ENCODE results near the gene GOSR2. TPM values are rescaled to one million over a fixed set of nuclear protein-coding genes. Genes with fewer than 3 reads are reported as not detected.
A peak's percentile ranks its signal among the peaks of the same experiment; 100 is the strongest.

GOSR2 gene
- 36.8 and 59.1 TPM in 2 replicates for total RNA-seq (2014; rRNA removed; shearing (Covaris generic); ENCODE audit: low replicate concordance)

DNA sequence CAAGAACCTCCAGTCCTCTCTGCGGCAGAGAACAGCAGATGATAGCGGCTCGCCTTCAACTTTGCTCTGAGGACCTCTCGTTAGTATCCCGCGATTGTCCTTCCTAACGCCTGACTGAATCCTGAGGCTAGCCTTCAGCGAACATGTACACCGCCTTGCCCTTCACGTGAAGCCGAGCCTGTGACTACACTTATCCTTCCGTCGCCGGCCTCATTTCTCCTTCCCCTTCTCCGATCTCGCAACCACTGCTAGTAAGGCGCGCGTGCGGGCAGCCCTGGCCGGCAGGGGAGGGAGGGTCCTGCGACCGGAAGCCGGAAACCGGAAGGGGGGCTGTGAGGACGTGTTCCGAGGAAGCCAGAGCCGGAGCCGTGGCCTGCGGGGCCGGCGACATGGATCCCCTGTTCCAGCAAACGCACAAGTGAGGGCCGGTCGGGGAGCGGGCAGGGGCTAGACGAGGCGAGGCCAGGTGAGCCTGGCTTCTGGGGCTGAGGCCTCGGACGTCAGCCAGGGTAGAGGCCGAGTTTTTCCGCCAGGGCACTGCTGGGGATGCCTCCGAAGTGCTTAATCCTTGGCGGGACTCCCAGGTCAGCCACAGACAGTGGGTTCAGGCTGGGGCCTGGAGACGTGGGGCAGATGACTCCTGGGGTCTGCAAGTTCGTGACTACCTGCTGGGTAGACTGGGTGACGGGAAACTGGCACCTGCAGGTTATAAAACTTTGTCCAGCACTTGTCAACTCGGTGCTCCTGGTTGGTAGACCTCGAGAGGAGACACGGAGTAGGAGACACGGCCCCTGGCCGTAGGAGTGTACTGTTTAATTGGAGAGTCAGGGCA, at the start of gene GOSR2:
TSS of gene GOSR2 (plus strand) at position 357 of the 832 bp plus-strand sequence. CDS start at position 390, 33 bp downstream.
- Histone ChIP-seq H3K27ac (ENCODE audit: low read length) (peak within 1 kb of the TSS; percentile 78), H3K79me2 (ENCODE audit: low read length) (peaks cover 50% of the 10 kb centered on the region), H3K4me3 (ENCODE audit: low read length) (peak within 1 kb of the TSS; percentile 88), H3K4me2 (ENCODE audit: low read depth, low read length, poor library complexity, severe bottlenecking) (peak within 1 kb of the TSS; percentile 91), H3K9me2 (replicated peaks; ENCODE audit: insufficient read depth, low read length) (no peaks in the 10 kb centered on the region), H3K9me3 (ENCODE audit: low read length) (no peaks in the 10 kb centered on the region), H3K36me3 (ENCODE audit: insufficient read depth, low read length) (no peaks in the 10 kb centered on the region), H4K20me1 (ENCODE audit: insufficient read depth, low read depth, low read length) (peaks cover 15% of the 10 kb centered on the region; the same call in 1 of the 2 replicates), H3K4me1 (ENCODE audit: low read length) (peaks cover 14% of the 10 kb centered on the region), H3K9ac (ENCODE audit: low read length) (peak within 1 kb of the TSS; percentile 83), H3K27me3 (ENCODE audit: low read length) (no peaks in the 10 kb centered on the region), H2AFZ (ENCODE audit: low read length) (peak within 1 kb of the TSS; percentile 95)
- DNase-seq, result peak; percentile 96

DNA sequence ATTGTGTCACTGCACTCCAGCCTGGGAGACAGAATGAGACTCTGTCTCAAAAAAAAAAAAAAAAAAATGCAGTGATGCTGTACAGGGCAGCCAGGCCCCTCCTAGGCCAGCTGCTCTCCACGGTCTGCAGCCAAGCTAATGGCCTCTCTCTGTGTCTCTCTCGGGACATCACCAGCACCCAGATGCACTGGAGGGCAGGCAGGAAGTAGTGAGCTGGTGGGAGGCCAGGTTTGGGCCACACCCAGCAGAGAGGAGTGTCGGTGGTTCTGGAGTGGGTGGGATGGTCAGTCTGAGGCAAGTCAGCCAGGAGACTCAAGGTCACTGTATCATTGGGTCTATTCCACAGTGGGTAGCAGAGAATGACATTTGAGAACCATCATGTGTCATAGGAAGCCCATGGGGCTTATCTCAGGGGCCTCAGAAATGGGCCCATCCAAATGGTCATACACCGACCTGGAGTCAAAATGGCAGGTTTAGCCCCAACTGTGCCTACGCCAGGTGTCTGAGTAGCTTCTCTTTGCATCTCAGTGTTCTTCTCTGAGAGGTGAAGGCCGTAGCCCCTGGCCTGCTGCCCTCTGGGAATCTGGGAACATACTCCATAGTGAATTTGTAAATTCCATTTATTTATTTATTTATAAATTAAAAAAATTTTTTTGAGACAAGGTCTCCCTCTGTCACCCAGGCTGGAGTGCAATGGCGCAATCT, 48.9 kb upstream of the GOSR2 start:
- H3K4me2 ChIP-seq (ENCODE audit: low read depth, low read length, poor library complexity, severe bottlenecking), result no peak overlapping the region
- H3K36me3 ChIP-seq (ENCODE audit: insufficient read depth, low read length), result no peaks in the 10 kb centered on the region
- no peaks in the 10 kb centered on the region for H3K4me1 ChIP-seq (ENCODE audit: low read length)
- DNase-seq, result no peak
- no peaks in the 10 kb centered on the region for H3K79me2 ChIP-seq (ENCODE audit: low read length)
- H3K9me2 ChIP-seq (replicated peaks; ENCODE audit: insufficient read depth, low read length), result no peaks in the 10 kb centered on the region
- H3K27ac ChIP-seq (ENCODE audit: low read length), result no peak overlapping the region
- no peaks in the 10 kb centered on the region for H4K20me1 ChIP-seq (ENCODE audit: insufficient read depth, low read depth, low read length)
- no peaks in the 10 kb centered on the region for H3K27me3 ChIP-seq (ENCODE audit: low read length)
- no peak overlapping the region for H3K9ac ChIP-seq (ENCODE audit: low read length)
- H2AFZ ChIP-seq (ENCODE audit: low read length), result no peak overlapping the region
- H3K4me3 ChIP-seq (ENCODE audit: low read length), result no peak overlapping the region
- no peaks in the 10 kb centered on the region for H3K9me3 ChIP-seq (ENCODE audit: low read length)

DNA sequence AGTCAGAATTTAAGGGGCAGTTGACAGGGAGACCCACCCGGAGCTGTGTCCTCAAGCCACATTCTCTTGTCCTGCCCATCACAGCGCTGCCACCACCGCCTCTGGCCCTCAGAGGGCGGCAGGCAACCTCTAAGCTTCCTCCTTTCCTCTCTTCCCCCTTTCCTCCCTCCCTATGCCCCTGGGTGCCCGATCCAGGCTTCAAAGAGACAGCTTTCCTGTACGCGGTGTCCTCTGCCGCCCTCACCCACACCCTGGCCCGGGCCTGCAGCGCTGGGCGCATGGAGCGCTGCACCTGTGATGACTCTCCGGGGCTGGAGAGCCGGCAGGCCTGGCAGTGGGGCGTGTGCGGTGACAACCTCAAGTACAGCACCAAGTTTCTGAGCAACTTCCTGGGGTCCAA, 48.1 kb upstream of the GOSR2 start:
- H4K20me1 ChIP-seq (ENCODE audit: insufficient read depth, low read depth, low read length), result no peaks in the 10 kb centered on the region
- no peak overlapping the region for H3K4me3 ChIP-seq (ENCODE audit: low read length)
- H3K9me2 ChIP-seq (replicated peaks; ENCODE audit: insufficient read depth, low read length), result no peaks in the 10 kb centered on the region
- no peaks in the 10 kb centered on the region for H3K9me3 ChIP-seq (ENCODE audit: low read length)
- H3K4me2 ChIP-seq (ENCODE audit: low read depth, low read length, poor library complexity, severe bottlenecking), result no peak overlapping the region
- H2AFZ ChIP-seq (ENCODE audit: low read length), result no peak overlapping the region
- H3K9ac ChIP-seq (ENCODE audit: low read length), result no peak overlapping the region
- no peaks in the 10 kb centered on the region for H3K27me3 ChIP-seq (ENCODE audit: low read length)
- no peak for DNase-seq
- no peak overlapping the region for H3K27ac ChIP-seq (ENCODE audit: low read length)
- no peaks in the 10 kb centered on the region for H3K4me1 ChIP-seq (ENCODE audit: low read length)
- no peaks in the 10 kb centered on the region for H3K79me2 ChIP-seq (ENCODE audit: low read length)
- no peaks in the 10 kb centered on the region for H3K36me3 ChIP-seq (ENCODE audit: insufficient read depth, low read length)

DNA sequence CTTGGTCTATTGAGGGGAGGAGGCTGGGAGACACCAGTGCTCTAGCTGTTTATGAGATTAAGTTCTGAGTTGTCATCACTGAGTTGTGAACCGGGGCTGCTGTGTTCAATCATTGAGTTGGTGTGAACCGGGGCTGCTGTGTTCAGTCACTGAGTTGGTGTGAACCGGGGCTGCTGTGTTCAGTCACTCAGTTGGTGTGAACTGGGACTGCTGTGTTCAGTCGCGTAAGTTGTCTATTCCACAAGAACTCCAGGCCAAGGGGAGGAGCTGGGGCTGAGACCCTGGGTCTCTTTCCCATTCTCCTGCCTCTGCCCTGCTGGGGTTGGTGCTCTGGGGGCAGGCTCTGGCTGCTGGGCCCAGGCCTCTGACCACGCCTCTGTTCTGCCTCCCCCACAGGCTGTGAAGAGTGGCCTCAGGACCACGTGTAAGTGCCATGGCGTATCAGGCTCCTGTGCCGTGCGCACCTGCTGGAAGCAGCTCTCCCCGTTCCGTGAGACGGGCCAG, 47.1 kb upstream of the GOSR2 start:
- Histone ChIP-seq H2AFZ (ENCODE audit: low read length) (no peak overlapping the region), H3K27ac (ENCODE audit: low read length) (no peak overlapping the region), H3K9me3 (ENCODE audit: low read length) (no peaks in the 10 kb centered on the region), H3K9ac (ENCODE audit: low read length) (no peak overlapping the region), H3K79me2 (ENCODE audit: low read length) (no peaks in the 10 kb centered on the region), H3K9me2 (replicated peaks; ENCODE audit: insufficient read depth, low read length) (no peaks in the 10 kb centered on the region), H3K4me3 (ENCODE audit: low read length) (no peak overlapping the region), H3K27me3 (ENCODE audit: low read length) (no peaks in the 10 kb centered on the region), H3K4me1 (ENCODE audit: low read length) (no peaks in the 10 kb centered on the region), H4K20me1 (ENCODE audit: insufficient read depth, low read depth, low read length) (no peaks in the 10 kb centered on the region), H3K36me3 (ENCODE audit: insufficient read depth, low read length) (no peaks in the 10 kb centered on the region), H3K4me2 (ENCODE audit: low read depth, low read length, poor library complexity, severe bottlenecking) (no peak overlapping the region)
- no peak for DNase-seq

DNA sequence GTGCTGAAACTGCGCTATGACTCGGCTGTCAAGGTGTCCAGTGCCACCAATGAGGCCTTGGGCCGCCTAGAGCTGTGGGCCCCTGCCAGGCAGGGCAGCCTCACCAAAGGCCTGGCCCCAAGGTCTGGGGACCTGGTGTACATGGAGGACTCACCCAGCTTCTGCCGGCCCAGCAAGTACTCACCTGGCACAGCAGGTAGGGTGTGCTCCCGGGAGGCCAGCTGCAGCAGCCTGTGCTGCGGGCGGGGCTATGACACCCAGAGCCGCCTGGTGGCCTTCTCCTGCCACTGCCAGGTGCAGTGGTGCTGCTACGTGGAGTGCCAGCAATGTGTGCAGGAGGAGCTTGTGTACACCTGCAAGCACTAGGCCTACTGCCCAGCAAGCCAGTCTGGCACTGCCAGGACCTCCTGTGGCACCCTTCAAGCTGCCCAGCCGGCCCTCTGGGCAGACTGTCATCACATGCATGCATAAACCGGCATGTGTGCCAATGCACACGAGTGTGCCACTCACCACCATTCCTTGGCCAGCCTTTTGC, 46.5 kb upstream of the GOSR2 start:
- Histone ChIP-seq H2AFZ (ENCODE audit: low read length) (no peak overlapping the region), H3K27me3 (ENCODE audit: low read length) (no peaks in the 10 kb centered on the region), H3K27ac (ENCODE audit: low read length) (no peak overlapping the region), H3K4me3 (ENCODE audit: low read length) (no peak overlapping the region), H3K9ac (ENCODE audit: low read length) (no peak overlapping the region), H3K79me2 (ENCODE audit: low read length) (no peaks in the 10 kb centered on the region), H3K9me2 (replicated peaks; ENCODE audit: insufficient read depth, low read length) (no peaks in the 10 kb centered on the region), H4K20me1 (ENCODE audit: insufficient read depth, low read depth, low read length) (no peaks in the 10 kb centered on the region), H3K9me3 (ENCODE audit: low read length) (no peaks in the 10 kb centered on the region), H3K4me1 (ENCODE audit: low read length) (no peaks in the 10 kb centered on the region), H3K36me3 (ENCODE audit: insufficient read depth, low read length) (no peaks in the 10 kb centered on the region), H3K4me2 (ENCODE audit: low read depth, low read length, poor library complexity, severe bottlenecking) (no peak overlapping the region)
- DNase-seq, result peak; percentile 74

DNA sequence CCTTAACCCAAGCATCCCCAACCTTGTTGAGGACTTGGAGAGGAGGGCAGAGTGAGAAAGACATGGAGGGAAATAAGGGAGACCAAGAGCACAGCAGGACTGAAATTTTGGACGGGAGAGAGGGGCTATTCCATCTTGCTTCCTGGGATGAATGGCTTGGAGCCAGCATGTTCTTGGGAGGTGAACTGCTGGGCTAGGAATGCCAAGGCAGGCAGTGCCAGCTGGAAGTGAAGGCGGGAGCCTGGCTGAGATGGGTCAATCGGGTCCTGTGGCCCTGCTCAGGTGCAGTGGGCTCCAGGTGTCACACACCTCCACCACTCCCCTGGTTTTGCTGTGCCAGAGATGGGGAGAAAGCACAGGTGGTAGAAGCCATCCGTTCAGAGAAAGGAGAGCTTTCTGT, 46.0 kb upstream of the GOSR2 start:
- Histone ChIP-seq H3K9ac (ENCODE audit: low read length) (no peak overlapping the region), H3K4me1 (ENCODE audit: low read length) (no peaks in the 10 kb centered on the region), H3K9me2 (replicated peaks; ENCODE audit: insufficient read depth, low read length) (no peaks in the 10 kb centered on the region), H3K4me2 (ENCODE audit: low read depth, low read length, poor library complexity, severe bottlenecking) (no peak overlapping the region), H3K27ac (ENCODE audit: low read length) (no peak overlapping the region), H4K20me1 (ENCODE audit: insufficient read depth, low read depth, low read length) (no peaks in the 10 kb centered on the region), H3K4me3 (ENCODE audit: low read length) (no peak overlapping the region), H3K9me3 (ENCODE audit: low read length) (no peaks in the 10 kb centered on the region), H3K27me3 (ENCODE audit: low read length) (no peaks in the 10 kb centered on the region), H3K79me2 (ENCODE audit: low read length) (no peaks in the 10 kb centered on the region), H3K36me3 (ENCODE audit: insufficient read depth, low read length) (no peaks in the 10 kb centered on the region), H2AFZ (ENCODE audit: low read length) (no peak overlapping the region)
- DNase-seq, result no peak

DNA sequence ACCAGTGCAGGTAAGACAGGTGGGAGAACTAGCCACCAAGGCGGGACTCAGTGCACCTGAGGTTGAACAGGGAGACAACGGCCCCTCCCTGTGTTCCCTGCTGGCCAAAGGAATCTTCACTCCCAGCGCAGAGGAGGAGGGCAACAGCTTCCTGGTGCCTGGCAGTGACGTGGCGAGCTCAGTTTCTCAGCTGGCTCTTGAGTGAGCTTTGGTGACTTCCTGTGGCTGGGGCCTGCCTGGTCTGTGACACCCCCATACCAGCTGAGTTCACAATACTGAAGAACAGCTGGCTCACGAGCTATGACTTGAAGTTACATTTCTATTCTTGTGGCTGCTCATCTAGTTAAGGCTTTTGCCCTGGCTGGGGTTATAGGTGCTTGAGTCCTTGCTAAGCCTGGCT, 45.5 kb upstream of the GOSR2 start:
- Histone ChIP-seq H3K4me1 (ENCODE audit: low read length) (no peaks in the 10 kb centered on the region), H3K4me3 (ENCODE audit: low read length) (no peak overlapping the region), H3K9me2 (replicated peaks; ENCODE audit: insufficient read depth, low read length) (no peaks in the 10 kb centered on the region), H3K27ac (ENCODE audit: low read length) (no peak overlapping the region), H3K4me2 (ENCODE audit: low read depth, low read length, poor library complexity, severe bottlenecking) (no peak overlapping the region), H3K79me2 (ENCODE audit: low read length) (no peaks in the 10 kb centered on the region), H3K9me3 (ENCODE audit: low read length) (no peaks in the 10 kb centered on the region), H3K27me3 (ENCODE audit: low read length) (no peaks in the 10 kb centered on the region), H3K36me3 (ENCODE audit: insufficient read depth, low read length) (no peaks in the 10 kb centered on the region), H3K9ac (ENCODE audit: low read length) (no peak overlapping the region), H4K20me1 (ENCODE audit: insufficient read depth, low read depth, low read length) (no peaks in the 10 kb centered on the region), H2AFZ (ENCODE audit: low read length) (no peak overlapping the region)
- DNase-seq, result no peak

DNA sequence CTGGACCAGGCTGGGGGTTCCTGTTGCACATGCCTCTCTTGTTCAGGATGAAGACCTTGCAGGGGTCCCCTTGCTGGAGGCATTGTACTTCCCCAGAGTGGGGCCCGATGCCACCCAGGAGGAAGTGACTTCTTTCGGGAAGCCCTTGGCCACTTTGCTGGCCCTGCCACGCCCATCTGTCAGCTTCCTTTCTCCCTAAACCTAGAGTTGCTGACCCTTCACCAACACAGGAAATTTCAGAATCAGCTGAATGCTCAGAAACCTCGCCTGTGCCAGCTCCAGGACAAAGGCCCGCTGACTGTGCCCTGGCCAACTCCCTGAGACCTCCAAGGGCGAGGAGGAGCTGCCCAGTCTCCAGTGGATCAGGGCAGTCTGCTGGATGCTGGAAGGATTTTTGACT, 44.9 kb upstream of the GOSR2 start:
- Histone ChIP-seq H3K9ac (ENCODE audit: low read length) (no peak overlapping the region), H4K20me1 (ENCODE audit: insufficient read depth, low read depth, low read length) (no peaks in the 10 kb centered on the region), H2AFZ (ENCODE audit: low read length) (no peak overlapping the region), H3K4me3 (ENCODE audit: low read length) (no peak overlapping the region), H3K9me2 (replicated peaks; ENCODE audit: insufficient read depth, low read length) (no peaks in the 10 kb centered on the region), H3K36me3 (ENCODE audit: insufficient read depth, low read length) (no peaks in the 10 kb centered on the region), H3K4me1 (ENCODE audit: low read length) (no peaks in the 10 kb centered on the region), H3K27me3 (ENCODE audit: low read length) (no peaks in the 10 kb centered on the region), H3K27ac (ENCODE audit: low read length) (no peak overlapping the region), H3K9me3 (ENCODE audit: low read length) (no peaks in the 10 kb centered on the region), H3K79me2 (ENCODE audit: low read length) (no peaks in the 10 kb centered on the region), H3K4me2 (ENCODE audit: low read depth, low read length, poor library complexity, severe bottlenecking) (no peak overlapping the region)
- DNase-seq, result no peak

All from Karpas-422 (cell line).